ENCODE measurements around the gene HSD3B7.
"Not testable (repeated sequence)": the region's sequence is repeated elsewhere in the genome, so short reads cannot be mapped to it uniquely, and the experiment has no call there.

The HSD3B7 gene

GRCh38 chr16:31001507-31002249 is 16.7 kb downstream of the HSD3B7 start:
- no peak for DNase-seq (ENCODE audit: low read depth)

- DNase-seq (ENCODE audit: low read depth): no peak
These were observed 17.3 kb downstream of the HSD3B7 start for GRCh38 chr16:31002250-31002700.

GRCh38 chr16:31002862-31003341 is 17.9 kb downstream of the HSD3B7 start:
- no peak for DNase-seq (ENCODE audit: low read depth)

GRCh38 chr16:31003744-31004143 is 18.7 kb downstream of the HSD3B7 start:
- DNase-seq (ENCODE audit: low read depth): no peak

- no peak for DNase-seq (ENCODE audit: low read depth)
These were observed 19.7 kb downstream of the HSD3B7 start for GRCh38 chr16:31004658-31005057.

GRCh38 chr16:31005350-31006085 is 20.5 kb downstream of the HSD3B7 start:
- no peak for DNase-seq (ENCODE audit: low read depth)

GRCh38 chr16:31006086-31006385 is 21.0 kb downstream of the HSD3B7 start:
- DNase-seq (ENCODE audit: low read depth): no peak

- DNase-seq (ENCODE audit: low read depth): no peak
These were observed 21.6 kb downstream of the HSD3B7 start for GRCh38 chr16:31006589-31006988.

- DNase-seq (ENCODE audit: low read depth): no peak
These were observed 22.7 kb downstream of the HSD3B7 start for GRCh38 chr16:31007684-31008083.

GRCh38 chr16:31008149-31008548 is 23.1 kb downstream of the HSD3B7 start:
- no peak for DNase-seq (ENCODE audit: low read depth)

- no peak for DNase-seq (ENCODE audit: low read depth)
These were observed 23.5 kb downstream of the HSD3B7 start for GRCh38 chr16:31008551-31008950.

- DNase-seq (ENCODE audit: low read depth): no peak
These were observed 24.1 kb downstream of the HSD3B7 start for GRCh38 chr16:31009120-31009519.

- no peak for DNase-seq (ENCODE audit: low read depth)
These were observed 25.0 kb downstream of the HSD3B7 start for GRCh38 chr16:31009894-31010584.

GRCh38 chr16:31010585-31011325 is 25.7 kb downstream of the HSD3B7 start, which contains the start of gene STX1B:
Gene STX1B (minus strand): TSS chr16:31010638. CDS start chr16:31010396, 242 bp downstream.
- DNase-seq (ENCODE audit: low read depth): peak; percentile 14

- DNase-seq (ENCODE audit: low read depth): not testable (repeated sequence)
These were observed 26.8 kb downstream of the HSD3B7 start for GRCh38 chr16:31011815-31012214.

GRCh38 chr16:31013292-31013691 is 28.3 kb downstream of the HSD3B7 start:
- not testable (repeated sequence) for DNase-seq (ENCODE audit: low read depth)

- DNase-seq (ENCODE audit: low read depth): no peak
These were observed 31.0 kb downstream of the HSD3B7 start for GRCh38 chr16:31016018-31016417.

- not testable (repeated sequence) for DNase-seq (ENCODE audit: low read depth)
These were observed 32.7 kb downstream of the HSD3B7 start for GRCh38 chr16:31017756-31018155.

- DNase-seq (ENCODE audit: low read depth): no peak
These were observed 35.5 kb downstream of the HSD3B7 start for GRCh38 chr16:31020536-31020935.

GRCh38 chr16:31022544-31023251 is 37.7 kb downstream of the HSD3B7 start:
- DNase-seq (ENCODE audit: low read depth): no peak

- no peak for DNase-seq (ENCODE audit: low read depth)
These were observed 38.2 kb downstream of the HSD3B7 start for GRCh38 chr16:31023252-31023602.
